ENCODE data around the gene DTX2. TPM values are rescaled to one million over a fixed set of nuclear protein-coding genes. Genes with fewer than 3 reads are reported as not detected.
"Not testable (repeated sequence)": the region's sequence is repeated elsewhere in the genome, so short reads cannot be mapped to it uniquely, and the experiment has no call there.

The DTX2 gene
- total RNA-seq, 1 experiment from 2014 or later = 29.9 TPM

GRCh38 chr7:76507723-76508406 is 46.4 kb downstream of the DTX2 start:
- intact Hi-C loops (cut with micrococcal nuclease) = no loop called here
- Mint-ChIP-seq H3K27me3 (ENCODE audit: insufficient read depth, unreplicated experiment) (no peaks in the 10 kb centered on the region), H3K4me1 (ENCODE audit: insufficient read depth, unreplicated experiment) (no peaks in the 10 kb centered on the region), H3K9me3 (ENCODE audit: unreplicated experiment) (no peaks in the 10 kb centered on the region), H3K4me3 (ENCODE audit: unreplicated experiment) (no peak overlapping the region), H3K36me3 (ENCODE audit: insufficient read depth, unreplicated experiment) (peaks cover 19% of the 10 kb centered on the region), H3K27ac (ENCODE audit: low read depth, unreplicated experiment) (no peak overlapping the region)
- TSS peak; percentile 42 for BruUV-seq (replicated peaks)
- DNase-seq (ENCODE audit: unreplicated experiment) = peak; percentile 18
- no peak for TF ChIP-seq CTCF (IDR thresholded peaks at IDR 0.05; ENCODE audit: unreplicated experiment)
- POLR2A ChIA-PET = no interaction called here
- CTCF ChIA-PET = interaction anchor here (0.6 to 0.8 kb wide), 2 partner anchors 118 to 329 kb away, joined by 3 read pairs; no protein-coding TSS in a partner anchor

GRCh38 chr7:76509931-76510877 is 48.7 kb downstream of the DTX2 start, which contains the start of gene UPK3B:
Gene UPK3B (plus strand): TSS chr7:76510552. CDS start chr7:76510653, 101 bp downstream.
- intact Hi-C loops (cut with micrococcal nuclease) = no loop called here
- BruUV-seq (replicated peaks) = no TSS peak
- Mint-ChIP-seq H3K36me3 (ENCODE audit: insufficient read depth, unreplicated experiment) (peaks cover 19% of the 10 kb centered on the region), H3K27ac (ENCODE audit: low read depth, unreplicated experiment) (no peak within 1 kb of the TSS), H3K27me3 (ENCODE audit: insufficient read depth, unreplicated experiment) (no peaks in the 10 kb centered on the region), H3K4me3 (ENCODE audit: unreplicated experiment) (no peak within 1 kb of the TSS), H3K4me1 (ENCODE audit: insufficient read depth, unreplicated experiment) (no peaks in the 10 kb centered on the region), H3K9me3 (ENCODE audit: unreplicated experiment) (no peaks in the 10 kb centered on the region)
- DNase-seq (ENCODE audit: unreplicated experiment) = no peak
- ChIA-PET CTCF (no interaction called here), POLR2A (interaction anchor here (1.0 kb wide), 2 partner anchors 87 to 495 kb away, joined by 3 read pairs; no protein-coding TSS in a partner anchor)
- TF ChIP-seq CTCF (IDR thresholded peaks at IDR 0.05; ENCODE audit: unreplicated experiment) = no peak

- H3K4me3 Mint-ChIP-seq (ENCODE audit: unreplicated experiment) = not testable (repeated sequence)
Observed at GRCh38 chr7:76511200-76511910, 49.8 kb downstream of the DTX2 start.

GRCh38 chr7:76511911-76512885 is 50.7 kb downstream of the DTX2 start:
- H3K36me3 Mint-ChIP-seq (ENCODE audit: insufficient read depth, unreplicated experiment) = peaks cover 13% of the 10 kb centered on the region
- H3K27me3 Mint-ChIP-seq (ENCODE audit: insufficient read depth, unreplicated experiment); H3K4me3 Mint-ChIP-seq (ENCODE audit: unreplicated experiment); intact Hi-C loops (cut with micrococcal nuclease); CTCF ChIA-PET; H3K4me1 Mint-ChIP-seq (ENCODE audit: insufficient read depth, unreplicated experiment); BruUV-seq (replicated peaks); POLR2A ChIA-PET; DNase-seq (ENCODE audit: unreplicated experiment); H3K27ac Mint-ChIP-seq (ENCODE audit: low read depth, unreplicated experiment); H3K9me3 Mint-ChIP-seq (ENCODE audit: unreplicated experiment): not testable (repeated sequence)

More at GRCh38 chr7:76511200-76511910, 49.8 kb downstream of the DTX2 start:
- H3K4me1 Mint-ChIP-seq (ENCODE audit: insufficient read depth, unreplicated experiment); POLR2A ChIA-PET; BruUV-seq (replicated peaks); DNase-seq (ENCODE audit: unreplicated experiment); H3K27me3 Mint-ChIP-seq (ENCODE audit: insufficient read depth, unreplicated experiment); H3K27ac Mint-ChIP-seq (ENCODE audit: low read depth, unreplicated experiment); H3K9me3 Mint-ChIP-seq (ENCODE audit: unreplicated experiment); intact Hi-C loops (cut with micrococcal nuclease); CTCF ChIA-PET: not testable (repeated sequence)
- H3K36me3 Mint-ChIP-seq (ENCODE audit: insufficient read depth, unreplicated experiment) = peaks cover 19% of the 10 kb centered on the region
